B cell (primary cell): Measurements from ENCODE around the gene NDUFA8.

ENCODE experiments used
- CTCF ChIP-seq: fragments of 200-600 bp; IDR thresholded peaks from one replicate; pipeline ENCODE4 v1.8.0; 2022; ENCODE audit warnings: antibody characterized with exemption, mild to moderate bottlenecking
- EZH2 ChIP-seq: IDR thresholded peaks from 2 replicates; pipeline ENCODE4 v1.6.1; 2012; ENCODE audit warnings: borderline replicate concordance, low read depth, mild to moderate bottlenecking, moderate library complexity, low read length; ENCODE audit not compliant: insufficient read depth, poor library complexity, severe bottlenecking

GRCh38 chr9:122132539-122132938, 27.0 kb downstream of the NDUFA8 start:
- no peak for TF ChIP-seq CTCF
- TF ChIP-seq EZH2: no peak
